ENCODE results near the gene FEV.
"Not testable (repeated sequence)": the region's sequence is repeated elsewhere in the genome, so short reads cannot be mapped to it uniquely, and the experiment has no call there.

FEV gene

DNA sequence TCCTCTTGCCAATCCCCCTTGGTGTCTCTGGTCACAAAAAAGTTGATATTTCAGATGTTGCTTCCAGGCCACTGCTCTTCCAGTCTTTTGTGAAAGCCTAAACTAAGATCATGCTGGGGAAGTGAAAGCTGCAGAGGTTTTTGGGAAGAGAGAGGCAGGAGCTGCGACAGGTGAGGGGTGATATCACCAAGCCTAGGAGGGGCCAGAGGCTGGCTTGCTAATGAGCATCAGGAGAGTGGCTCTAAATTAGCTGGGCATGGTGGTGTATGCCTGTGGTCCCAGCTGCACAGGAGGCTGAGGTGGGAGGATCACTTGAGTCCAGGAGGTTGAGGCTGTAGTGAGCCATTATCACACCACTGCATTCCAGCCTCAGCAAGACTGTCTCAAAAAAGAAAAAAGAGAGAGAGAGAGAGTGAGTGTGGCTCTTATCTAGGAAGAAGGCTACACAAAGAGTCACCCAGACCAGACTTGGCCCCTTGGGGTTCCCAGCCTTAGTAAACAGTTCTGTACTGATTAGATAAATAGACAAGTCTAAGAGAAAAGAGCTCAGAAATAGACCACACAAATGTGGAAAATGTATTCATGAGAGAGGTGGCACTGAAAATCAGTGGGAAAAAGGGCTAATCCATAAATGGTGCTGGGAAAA lies 40.1 kb downstream of the FEV start:
- H3K27me3 Mint-ChIP-seq = peaks cover 72% of the 10 kb centered on the region

DNA sequence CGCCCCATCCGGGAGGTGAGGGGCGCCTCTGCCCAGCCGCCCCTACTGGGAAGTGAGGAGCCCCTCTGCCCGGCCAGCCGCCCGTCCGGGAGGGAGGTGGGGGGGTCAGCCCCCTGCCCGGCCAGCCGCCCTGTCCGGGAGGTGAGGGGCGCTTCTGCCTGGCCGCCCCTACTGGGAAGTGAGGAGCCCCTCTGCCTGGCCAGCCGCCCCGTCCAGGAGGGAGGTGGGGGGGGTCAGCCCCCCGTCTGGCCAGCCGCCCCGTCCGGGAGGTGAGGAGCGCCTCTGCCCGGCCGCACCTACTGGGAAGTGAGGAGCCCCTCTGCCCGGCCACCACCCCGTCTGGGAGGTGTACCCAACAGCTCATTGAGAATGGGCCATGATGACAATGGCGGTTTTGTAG lies 53.2 kb downstream of the FEV start:
- intact Hi-C loops (cut with micrococcal nuclease); H3K9me3 Mint-ChIP-seq; H3K4me3 Mint-ChIP-seq; H3K4me1 Mint-ChIP-seq (ENCODE audit: low read depth); H3K27ac Mint-ChIP-seq; H3K36me3 Mint-ChIP-seq (ENCODE audit: low read depth): not testable (repeated sequence)
- peaks cover 48% of the 10 kb centered on the region for H3K27me3 Mint-ChIP-seq

More for the DNA sequence above, 40.1 kb downstream of the FEV start:
- no peak overlapping the region for H3K27ac Mint-ChIP-seq
- H3K9me3 Mint-ChIP-seq = no peaks in the 10 kb centered on the region
- H3K4me3 Mint-ChIP-seq = no peak overlapping the region
- intact Hi-C loops (cut with micrococcal nuclease) = no loop called here
- no peaks in the 10 kb centered on the region for H3K4me1 Mint-ChIP-seq (ENCODE audit: low read depth)
- H3K36me3 Mint-ChIP-seq (ENCODE audit: low read depth) = no peaks in the 10 kb centered on the region
